ENCODE results near the gene STON2. TPM values are rescaled to one million over a fixed set of nuclear protein-coding genes. Genes with fewer than 3 reads are reported as not detected.

The STON2 gene, protein sequence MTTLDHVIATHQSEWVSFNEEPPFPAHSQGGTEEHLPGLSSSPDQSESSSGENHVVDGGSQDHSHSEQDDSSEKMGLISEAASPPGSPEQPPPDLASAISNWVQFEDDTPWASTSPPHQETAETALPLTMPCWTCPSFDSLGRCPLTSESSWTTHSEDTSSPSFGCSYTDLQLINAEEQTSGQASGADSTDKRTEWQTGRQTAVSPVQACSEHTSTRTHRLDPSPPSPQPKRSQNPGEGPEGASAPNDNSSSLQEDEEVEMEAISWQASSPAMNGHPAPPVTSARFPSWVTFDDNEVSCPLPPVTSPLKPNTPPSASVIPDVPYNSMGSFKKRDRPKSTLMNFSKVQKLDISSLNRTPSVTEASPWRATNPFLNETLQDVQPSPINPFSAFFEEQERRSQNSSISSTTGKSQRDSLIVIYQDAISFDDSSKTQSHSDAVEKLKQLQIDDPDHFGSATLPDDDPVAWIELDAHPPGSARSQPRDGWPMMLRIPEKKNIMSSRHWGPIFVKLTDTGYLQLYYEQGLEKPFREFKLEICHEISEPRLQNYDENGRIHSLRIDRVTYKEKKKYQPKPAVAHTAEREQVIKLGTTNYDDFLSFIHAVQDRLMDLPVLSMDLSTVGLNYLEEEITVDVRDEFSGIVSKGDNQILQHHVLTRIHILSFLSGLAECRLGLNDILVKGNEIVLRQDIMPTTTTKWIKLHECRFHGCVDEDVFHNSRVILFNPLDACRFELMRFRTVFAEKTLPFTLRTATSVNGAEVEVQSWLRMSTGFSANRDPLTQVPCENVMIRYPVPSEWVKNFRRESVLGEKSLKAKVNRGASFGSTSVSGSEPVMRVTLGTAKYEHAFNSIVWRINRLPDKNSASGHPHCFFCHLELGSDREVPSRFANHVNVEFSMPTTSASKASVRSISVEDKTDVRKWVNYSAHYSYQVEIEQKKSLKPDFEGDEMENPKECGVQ
- 0.29 and 0.40 TPM in 2 replicates for total RNA-seq

DNA sequence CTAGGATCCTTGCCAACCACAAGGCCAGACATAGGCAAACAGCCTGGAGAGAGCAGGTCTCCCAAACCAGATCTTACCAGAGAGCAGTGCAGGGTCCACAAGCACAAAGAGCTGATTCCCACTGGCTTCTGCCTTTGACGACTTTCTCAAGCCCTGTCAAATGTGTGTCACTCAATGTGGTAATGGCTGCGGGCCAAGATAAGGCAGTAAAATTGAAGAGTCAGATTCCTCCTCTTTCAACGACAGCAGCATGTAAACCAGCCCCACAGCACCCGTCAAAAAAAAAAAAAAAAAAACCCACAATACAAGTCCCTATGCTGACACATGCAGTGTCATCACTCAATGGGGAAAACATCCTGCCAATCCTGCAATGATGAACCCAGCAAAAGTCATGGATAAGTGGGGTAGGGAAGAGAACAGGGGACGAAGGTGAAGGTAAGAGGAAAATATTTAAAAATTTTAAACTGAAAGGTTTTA lies at the start of gene STON2:
TSS of gene STON2 (minus strand) at position 123 of the 477 bp plus-strand sequence. CDS start 1,942 bp downstream, outside the sequence.

DNA sequence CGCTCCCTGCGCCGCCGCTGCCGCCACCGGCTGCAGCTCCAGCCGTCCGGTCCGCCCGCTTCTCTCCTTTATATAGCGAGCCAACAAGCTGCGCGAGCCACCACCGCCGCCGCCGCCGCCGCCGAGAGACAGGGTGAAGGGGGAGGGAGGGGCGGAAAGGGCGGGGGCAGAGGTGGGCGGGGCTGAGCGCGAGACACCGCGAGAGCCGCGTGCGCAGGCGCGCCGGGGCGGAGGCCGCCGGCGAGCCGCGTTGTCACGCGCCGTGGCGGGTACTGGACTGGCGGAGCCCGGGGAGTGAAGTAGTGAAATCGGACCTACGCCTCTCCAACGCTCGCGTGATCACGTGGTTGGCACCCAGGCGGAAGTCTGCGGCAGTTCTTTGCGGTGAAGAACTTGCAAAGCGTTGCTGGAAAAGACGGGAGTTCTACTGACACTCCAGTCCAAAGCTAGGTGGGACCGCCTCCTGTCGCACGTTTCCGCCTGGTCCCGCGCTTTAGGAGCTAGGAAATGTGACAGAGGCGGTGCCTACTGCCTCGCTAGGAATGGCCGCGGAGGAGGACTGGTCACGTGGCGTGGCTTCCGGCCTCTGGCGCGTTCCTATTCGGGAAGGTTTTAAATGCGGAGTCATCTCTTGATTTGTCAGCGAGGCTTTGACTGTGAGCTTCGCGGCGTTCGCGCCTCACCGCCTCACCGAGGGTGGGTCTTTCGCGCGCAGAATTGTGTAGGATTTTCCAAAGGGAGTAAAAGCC lies 179.1 kb downstream of the STON2 start, which contains the start of gene GTF2A1:
TSS of gene GTF2A1 (minus strand) at position 130 of the 749 bp plus-strand sequence. CDS start 441 bp downstream, outside the sequence.

Small RNAs within 50 kb of the gene (small RNA-seq; reads per million reads assigned to genes)
- gene DYNLL1P1 (not detected), gene DYNLL1P2 (not detected)

Other genes starting within 250 kb of the STON2 start
- gene GTF2A1, start 179.4 kb downstream of the STON2 start, total RNA-seq, result 38.2 and 38.6 TPM in 2 replicates
- 84.6 and 92.2 TPM in 2 replicates for gene SEL1L, start 133.5 kb upstream of the STON2 start, total RNA-seq

Data from thoracic aorta endothelial cell (primary cell).